Left colon (tissue), 2 donors: ENCODE data around the gene STXBP1. TPM values are rescaled to one million over a fixed set of nuclear protein-coding genes. Genes with fewer than 3 reads are reported as not detected.

Experiments used
- ATAC-seq: fragments of 200-7000 bp; cut with Tn5 transposase; one replicate; pipeline ENCODE4 v1.9.1; 2020; ENCODE audit warnings: mild to moderate bottlenecking, moderate library complexity
- DNase-seq, 2 donors: peaks; one replicate each; pipeline ENCODE4 v3.0.0-alpha.2; 2020
- intact Hi-C, 2 donors: fragments of 100-400 bp; cut with DNase I in 1 of 2; cut with micrococcal nuclease in 1 of 2; formaldehyde crosslinking; loops; one replicate each; pipeline versions ENCODE4 v1.11.2 to v1.14.0; 2022; cut with DNase I, micrococcal nuclease
- long read RNA-seq: library from polyadenylated mRNA; unstranded; transcript quantifications from one replicate; pipeline ENCODE4 v2.0.0, GENCODE V29; 2021
- total RNA-seq, 2 donors: library from RNA; stranded (reverse); fragmentation: NEBNext Ultra II Directional; extraction: Animal tissue kit (Norgen Biotek cat#: 25700); gene quantifications; one replicate each; pipeline ENCODE4 v1.2.1, GENCODE V29; 2021
- donor health status: DM: no; HTN: no; CAD: no.
- donor health status: DM: yes; HTN: yes; CAD: no.

Gene STXBP1
- 10 to 100 TPM in 1 of 2 donors, 1 to 10 TPM in 1; 9.0 to 15.0 TPM for total RNA-seq
- long read RNA-seq, partial matches to known transcripts = 0 of 2 reads
- long read RNA-seq, other reads (novel, unspliced or antisense) = 0 of 2 reads

GRCh38 chr9:127611899-127612790 is at the start of gene STXBP1:
TSS of gene STXBP1 (plus strand) at chr9:127612277. CDS start at chr9:127612404, 127 bp downstream.
- DNase-seq = peak; percentile 81 to 91
- ATAC-seq = peak; percentile 95
- intact Hi-C loops = no loop called here

GRCh38 chr9:127562279-127562796 is 49.7 kb upstream of the STXBP1 start:
- ATAC-seq = no peak
- intact Hi-C loops = no loop called here
- no peak for DNase-seq

DNA sequence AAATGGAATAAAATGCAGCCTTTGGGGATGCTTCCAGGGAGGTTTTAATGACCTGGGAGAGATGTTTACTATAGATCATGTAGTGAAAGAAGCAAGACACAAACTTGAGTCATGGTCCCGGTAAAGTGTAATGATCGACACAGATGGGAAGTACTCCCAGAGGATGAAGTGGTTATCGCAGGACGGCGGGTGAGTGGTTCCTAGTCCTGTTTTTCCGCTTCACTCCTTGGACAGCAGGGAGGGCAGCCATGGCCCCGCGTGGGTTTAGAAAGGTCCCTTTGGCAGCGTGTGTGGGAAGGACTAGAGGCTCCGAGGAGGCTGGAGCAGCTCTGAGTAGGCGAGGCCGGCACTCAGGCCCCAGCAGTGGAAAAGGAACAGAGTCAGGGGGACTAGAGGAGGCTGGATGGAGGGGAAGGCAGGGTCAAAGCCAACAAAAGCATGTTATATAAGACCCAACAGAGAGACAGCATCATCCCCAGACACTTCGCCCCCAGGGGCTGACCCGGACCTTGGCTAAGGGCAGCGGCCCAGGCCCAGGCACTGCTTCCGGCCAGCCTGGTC is 49.2 kb upstream of the STXBP1 start:
- intact Hi-C loops = no loop called here
- DNase-seq = no peak
- no peak for ATAC-seq

DNA sequence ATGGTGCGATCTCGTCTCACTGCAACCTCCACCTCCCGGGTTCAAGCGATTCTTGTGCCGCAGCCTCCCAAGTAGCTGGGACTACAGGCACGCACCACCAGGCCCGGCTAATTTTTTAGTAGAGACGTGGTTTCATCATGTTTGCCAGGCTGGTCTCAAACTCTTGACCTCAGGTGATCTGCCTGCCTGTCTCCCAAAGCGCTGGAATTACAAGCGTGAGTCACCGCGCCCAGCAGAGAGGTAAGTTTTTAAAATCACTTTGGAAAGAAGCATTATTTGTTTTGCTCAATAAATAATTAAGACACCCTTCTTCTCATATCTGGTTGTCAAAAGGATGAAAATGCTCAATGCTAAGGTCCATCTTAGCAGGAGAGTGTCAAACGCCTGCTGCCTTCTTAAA is 48.5 kb upstream of the STXBP1 start:
- DNase-seq (no peak), ATAC-seq (no peak)
- intact Hi-C loops = no loop called here

- no peak for ATAC-seq
- DNase-seq = no peak
- intact Hi-C loops = no loop called here
Observed at GRCh38 chr9:127565231-127565630, 46.8 kb upstream of the STXBP1 start.

DNA sequence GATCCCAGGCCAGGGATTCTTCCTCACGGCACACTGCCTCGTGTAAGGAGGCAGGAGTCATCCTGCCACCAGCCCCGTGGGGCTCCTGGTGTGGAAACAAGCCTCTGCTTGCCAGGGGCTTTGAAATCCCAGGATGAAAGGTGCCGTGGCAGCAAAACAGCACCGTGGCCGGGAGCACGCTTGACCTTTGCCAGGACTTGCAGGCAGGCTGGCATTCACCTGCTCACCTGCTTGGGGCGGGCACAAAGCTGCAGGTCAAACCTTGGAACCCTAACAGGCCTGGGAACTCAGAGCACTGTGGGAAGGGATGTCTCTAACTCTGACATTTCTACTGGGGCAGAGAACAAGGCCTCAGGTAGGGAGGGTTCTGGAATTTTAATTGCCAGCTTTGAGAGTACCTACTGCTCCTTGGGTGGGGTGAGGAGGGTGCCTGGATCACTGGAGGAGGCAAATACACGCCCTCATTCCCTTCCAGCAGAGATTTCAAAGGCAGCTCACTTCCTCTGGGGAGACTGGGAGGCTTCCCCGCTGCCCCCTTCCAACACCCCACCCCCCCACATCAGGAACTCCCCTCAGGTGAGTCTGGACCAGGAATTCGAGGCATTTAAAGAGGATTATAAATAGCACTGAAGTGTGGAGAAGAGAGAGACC is 45.6 kb upstream of the STXBP1 start:
- intact Hi-C loops = no loop called here
- peak; percentile 62 to 85 for DNase-seq
- peak; percentile 58 for ATAC-seq

DNA sequence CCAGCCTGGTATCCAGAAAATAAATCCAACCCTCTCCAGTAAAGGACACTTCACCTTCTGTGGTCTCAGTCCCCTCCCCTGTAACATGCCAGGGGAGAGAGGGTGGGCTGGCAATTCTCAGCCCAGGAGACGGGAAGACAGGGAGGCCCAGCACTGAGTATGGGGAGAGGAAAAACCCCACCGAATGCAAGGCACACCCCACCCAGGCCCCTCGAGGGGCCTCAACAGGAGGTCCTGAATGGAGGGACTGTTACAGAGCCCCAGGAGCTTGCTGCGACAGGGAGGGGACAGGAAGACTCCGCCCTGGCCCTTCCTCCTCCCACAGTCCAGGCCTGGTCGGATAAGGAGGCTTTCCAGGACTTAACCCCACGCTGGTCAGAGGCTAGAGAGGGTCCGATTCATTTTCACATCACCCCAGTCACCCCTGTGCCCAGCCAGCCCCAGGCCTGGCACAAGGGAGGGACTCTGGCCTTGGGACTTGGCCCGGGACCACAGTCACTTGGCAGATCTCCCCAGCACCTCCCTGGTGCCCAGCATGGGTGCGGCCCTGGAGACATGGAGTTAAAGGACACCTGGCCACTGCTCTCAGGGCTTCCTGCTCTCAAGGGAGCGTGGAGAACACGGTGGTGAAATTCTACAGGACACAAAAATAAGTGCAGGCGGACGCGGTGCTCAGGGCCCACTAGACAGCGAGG is 44.9 kb upstream of the STXBP1 start:
- intact Hi-C loops = no loop called here
- ATAC-seq (peak; percentile 62), DNase-seq (peak; percentile 83 to 84)

DNA sequence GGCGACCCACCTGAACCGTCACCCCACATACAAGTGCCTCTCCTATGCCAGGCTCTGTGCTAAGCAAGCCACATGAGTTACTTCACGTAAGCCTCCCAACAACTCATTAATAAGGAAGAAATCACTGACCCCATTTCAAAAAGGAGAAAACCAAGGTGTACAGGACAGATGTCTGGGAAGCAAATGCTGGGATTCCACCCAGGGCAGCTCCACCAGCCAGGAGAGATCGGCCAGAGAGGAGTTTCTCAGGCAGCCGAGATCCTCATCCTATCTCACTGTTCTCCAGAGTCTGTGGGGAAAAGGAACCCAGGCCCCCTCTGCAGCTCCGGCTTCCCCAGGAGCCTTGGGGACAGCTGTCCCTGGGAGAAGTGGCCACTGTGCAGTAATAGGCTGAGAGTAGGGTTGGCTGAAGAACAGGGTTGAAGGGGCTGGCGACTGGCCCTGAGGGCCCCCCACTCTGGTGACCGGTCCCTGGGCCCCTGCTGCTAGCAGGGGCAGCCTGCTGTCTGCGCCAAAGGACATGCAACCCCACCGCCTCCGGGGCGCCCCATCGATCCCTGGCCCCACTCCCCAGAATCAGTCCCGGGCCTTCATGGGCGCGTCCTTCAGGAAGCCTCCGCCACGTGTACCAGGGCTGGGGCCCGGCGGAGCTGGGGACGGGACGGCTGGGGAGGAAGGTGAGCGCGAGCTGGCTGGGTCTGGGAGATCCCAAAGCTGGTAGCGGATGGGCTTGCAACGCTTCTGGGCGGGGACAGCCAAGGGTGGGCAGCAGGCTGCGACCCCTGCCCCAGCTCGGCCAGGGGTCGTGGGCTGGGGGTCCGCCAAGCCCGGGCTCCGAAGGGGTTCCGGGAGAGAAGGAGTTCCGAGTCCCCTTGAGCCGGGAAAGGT is 44.1 kb upstream of the STXBP1 start:
- intact Hi-C loops = no loop called here
- DNase-seq = peak in 1 of 2 donors; percentile 54
- peak; percentile 11 for ATAC-seq

DNA sequence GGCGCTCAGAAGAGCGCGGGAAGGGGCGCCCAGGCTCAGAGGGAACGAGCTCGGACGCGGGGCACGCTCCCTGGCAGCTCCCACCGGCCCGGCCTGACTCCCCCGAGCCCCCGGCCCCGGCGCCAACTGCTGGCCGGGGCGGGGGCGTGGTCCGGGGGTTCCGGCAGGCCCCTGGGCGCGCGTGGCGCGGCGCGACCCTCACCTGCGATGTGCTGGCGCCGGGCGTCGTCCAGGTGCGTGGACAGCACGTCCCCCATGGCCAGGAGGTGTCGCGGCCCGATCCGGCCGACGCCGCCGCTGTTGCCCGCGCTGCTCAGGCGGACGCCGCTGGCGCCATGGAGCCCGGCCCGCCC is 43.5 kb upstream of the STXBP1 start:
- ATAC-seq (no peak), DNase-seq (no peak)
- intact Hi-C loops = no loop called here

- peak; percentile 86 to 93 for DNase-seq
- intact Hi-C loops = no loop called here
- ATAC-seq = peak; percentile 66
Observed at GRCh38 chr9:127568971-127569885, 42.8 kb upstream of the STXBP1 start.

DNA sequence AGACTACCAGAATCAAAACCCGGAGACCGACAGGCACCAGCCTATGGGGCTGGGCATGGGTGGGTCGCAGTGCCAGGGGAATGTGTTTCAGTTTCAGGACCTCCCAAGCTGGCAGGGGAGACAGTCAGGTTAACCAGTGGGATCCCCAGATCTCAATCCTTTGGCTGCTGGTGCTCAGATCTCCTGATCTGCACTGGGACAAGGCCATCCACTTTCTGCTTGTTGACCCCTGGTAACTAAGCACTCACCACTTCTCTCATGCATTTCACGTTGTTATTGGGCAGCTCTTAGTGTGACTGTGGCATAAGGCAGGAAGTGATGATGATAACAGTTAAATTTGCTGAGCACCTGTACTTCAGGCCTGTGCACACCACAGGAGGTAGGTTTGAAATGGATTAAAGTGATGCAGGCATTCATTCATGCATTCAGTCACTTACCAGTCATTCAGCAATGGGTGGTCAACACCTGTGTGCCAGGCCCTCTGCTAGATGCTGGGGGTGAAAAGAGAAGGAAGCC is 42.1 kb upstream of the STXBP1 start:
- ATAC-seq (no peak), DNase-seq (no peak)

DNA sequence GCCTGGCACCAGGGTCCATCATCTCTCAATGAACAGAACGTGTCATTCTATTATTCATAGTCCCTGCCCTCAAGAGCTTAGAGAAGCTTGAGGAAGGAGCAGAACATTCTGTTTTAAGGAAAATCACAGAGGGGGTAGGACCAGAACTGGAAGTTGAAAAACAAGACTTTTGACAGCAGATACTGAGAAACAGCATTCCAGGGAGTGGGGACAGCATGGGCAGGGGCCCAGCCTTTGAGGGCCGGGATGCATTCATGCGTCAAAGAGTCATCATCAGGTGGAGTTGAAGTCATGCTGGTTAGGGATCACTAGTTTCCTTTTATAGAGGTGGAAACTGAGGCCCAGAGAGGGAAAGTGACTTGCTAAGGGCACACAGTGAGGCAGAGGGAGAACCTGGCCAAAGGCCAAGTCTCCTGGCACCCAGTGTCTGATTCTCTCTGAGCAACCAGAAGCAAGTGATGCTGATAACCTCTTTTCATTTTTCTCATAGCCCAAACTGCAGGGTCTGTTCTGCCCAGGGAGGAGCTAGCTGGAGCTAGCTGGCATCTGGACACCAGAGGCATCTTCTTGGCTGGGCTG is 41.5 kb upstream of the STXBP1 start:
- DNase-seq = peak in 1 of 2 donors; percentile 35
- no peak for ATAC-seq
- intact Hi-C loops = no loop called here

More for the DNA sequence above, 42.1 kb upstream of the STXBP1 start:
- intact Hi-C loops = no loop called here

- DNase-seq = no peak
- no peak for ATAC-seq
- intact Hi-C loops = no loop called here
Observed at GRCh38 chr9:127571971-127572370, 40.1 kb upstream of the STXBP1 start.

DNA sequence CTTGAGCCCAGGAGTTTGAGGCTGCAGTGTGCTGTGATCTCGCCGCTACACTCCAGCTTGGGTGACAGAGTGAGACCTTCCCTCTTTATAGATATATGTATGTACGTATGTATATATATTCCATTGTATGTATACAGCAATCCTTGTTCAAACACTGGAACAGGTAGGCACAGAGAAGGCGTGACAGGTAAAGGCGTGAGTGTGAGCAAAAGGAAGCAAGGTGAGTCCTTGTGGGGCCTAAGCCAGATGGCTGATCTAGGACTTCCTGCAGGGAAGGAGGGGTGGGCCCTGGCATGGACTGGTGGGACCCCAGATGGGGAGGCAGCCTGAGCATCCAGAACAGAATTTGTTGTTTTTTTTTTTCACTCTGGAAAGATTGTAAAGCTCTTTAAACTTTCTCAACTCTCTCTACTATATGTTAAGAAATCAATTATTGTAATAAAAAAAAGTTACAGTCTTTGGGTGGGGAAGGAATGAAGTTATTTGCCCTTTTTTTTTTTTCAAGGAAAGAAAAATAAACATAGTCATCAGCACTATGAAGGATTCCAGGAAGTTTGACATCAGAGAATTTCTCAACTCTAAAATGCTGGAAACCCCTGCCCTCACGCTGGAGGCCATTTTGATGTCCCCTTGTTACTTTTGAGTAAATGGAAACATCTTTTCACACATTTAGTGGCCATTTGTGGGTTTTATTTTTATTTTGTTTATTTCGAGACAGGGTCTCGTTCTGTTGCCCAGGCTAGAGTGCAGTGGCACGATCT is 38.9 kb upstream of the STXBP1 start:
- peak in 1 of 2 donors; percentile 69 for DNase-seq
- intact Hi-C loops = no loop called here
- ATAC-seq = peak; percentile 14

- peak; percentile 78 to 83 for DNase-seq
- intact Hi-C loops = no loop called here
- peak; percentile 41 for ATAC-seq
Observed at GRCh38 chr9:127574072-127574993, 37.7 kb upstream of the STXBP1 start.
